ENCODE measurements around the gene TMPRSS7.

TMPRSS7 gene

GRCh38 chr3:112128843-112129727 is 94.5 kb downstream of the TMPRSS7 start:
- peak; percentile 66 for DNase-seq (ENCODE audit: low read depth)

GRCh38 chr3:112129925-112130637 is 95.5 kb downstream of the TMPRSS7 start:
- DNase-seq (ENCODE audit: low read depth), result no peak

- DNase-seq (ENCODE audit: low read depth), result no peak
Observed at GRCh38 chr3:112130638-112130993, 96.1 kb downstream of the TMPRSS7 start.

Data from fibroblast of gingiva (primary cell).